Endothelial cell of umbilical vein (primary cell): ENCODE measurements around the gene FBN2. TPM values are rescaled to one million over a fixed set of nuclear protein-coding genes. Genes with fewer than 3 reads are reported as not detected.

Experiments used
- BruUV-seq: library from RNA; stranded (reverse); fragments of 400-500 nt; replicated peaks from 2 replicates; lab custom pipeline; 2021; lab: Mats Ljungman, UMichigan
- CTCF ChIA-PET: fragments of 300-600, 350-600 bp; sonication (Branson Sonifier 250); formaldehyde crosslinking; loops from one replicate; lab custom pipeline; 2021; ENCODE audit warnings: antibody characterized with exemption, inconsistent platforms; lab: Charles Lee
- POLR2A ChIA-PET: fragments of 300-600, 350-600 bp; sonication (Branson Sonifier 250); formaldehyde crosslinking; loops from one replicate; lab custom pipeline; 2021; ENCODE audit warnings: antibody characterized with exemption, inconsistent platforms; lab: Charles Lee
- DNase-seq: peaks from one replicate; pipeline ENCODE4 v3.0.0-alpha.2; 2011; ENCODE audit warnings: low read depth, low spot score
- FAIRE-seq: peaks from 2 replicates; lab custom pipeline; 2011; peaks lifted over from hg19 to GRCh38; lab: Jason Lieb, UNC
- H2AFZ ChIP-seq: 2 replicates; pipeline ENCODE4 v1.6.0; 2012; ENCODE audit warnings: low read depth, low read length, control low read depth, inconsistent platforms
- H3K27ac ChIP-seq: 2 replicates; pipeline ENCODE4 v1.5.1; 2011; ENCODE audit warnings: low read depth, mild to moderate bottlenecking, control low read depth, low read length, moderate library complexity; ENCODE audit not compliant: insufficient read depth
- H3K27me3 ChIP-seq, 2 experiments: 2 replicates each; pipeline versions ENCODE4 v1.6.0 to v1.6.1; 2011; ENCODE audit warnings: low read length in 2 of 2, mixed read lengths in 1 of 2; ENCODE audit not compliant: control insufficient read depth in 2 of 2, insufficient read depth in 2 of 2
- H3K36me3 ChIP-seq, 2 experiments: 2 replicates in 1 of 2; 3 replicates in 1 of 2; pipeline ENCODE4 v1.5.1; 2011; ENCODE audit warnings: low read length in 2 of 2, mild to moderate bottlenecking in 1 of 2, moderate library complexity in 1 of 2; ENCODE audit not compliant: control insufficient read depth in 2 of 2, insufficient read depth in 2 of 2; ENCODE audit errors: extremely low read depth in 1 of 2
- H3K4me1 ChIP-seq: 3 replicates; pipeline ENCODE4 v1.5.1; 2011; ENCODE audit warnings: mild to moderate bottlenecking, low read length; ENCODE audit not compliant: control insufficient read depth, insufficient read depth; ENCODE audit errors: extremely low read depth
- H3K4me2 ChIP-seq: 2 replicates; pipeline ENCODE4 v1.6.1; 2011; ENCODE audit warnings: low read length, control low read depth, mixed read lengths; ENCODE audit not compliant: insufficient read depth
- H3K4me3 ChIP-seq, 3 experiments: fragments of 200-600 bp in 1 of 3; sonication (generic), shearing (Covaris generic) in 1 of 3; replicated peaks in 1 of 3; 2 replicates each; pipeline ENCODE4 v1.5.1; 2011 to 2016; ENCODE audit warnings: control low read depth in 3 of 3, low read length in 3 of 3, mild to moderate bottlenecking in 2 of 3, inconsistent platforms in 1 of 3, low read depth in 1 of 3, moderate library complexity in 1 of 3; ENCODE audit not compliant: insufficient read depth in 1 of 3
- H3K79me2 ChIP-seq: 2 replicates; pipeline ENCODE4 v1.6.0; 2012; ENCODE audit warnings: low read length, inconsistent platforms; ENCODE audit not compliant: control insufficient read depth, insufficient read depth
- H3K9ac ChIP-seq: replicated peaks from 2 replicates; pipeline ENCODE3; 2011; ENCODE audit warnings: low read length, control low read depth; ENCODE audit not compliant: insufficient read depth; ENCODE audit errors: extremely low read depth
- H3K9me1 ChIP-seq: replicated peaks from 3 replicates; pipeline ENCODE4 v1.6.0; 2011; ENCODE audit warnings: mild to moderate bottlenecking, low read length; ENCODE audit not compliant: control insufficient read depth, insufficient read depth; ENCODE audit errors: extremely low read depth
- H3K9me3 ChIP-seq: replicated peaks from 2 replicates; pipeline ENCODE4 v1.5.1; 2012; ENCODE audit warnings: low read length, inconsistent platforms; ENCODE audit not compliant: control insufficient read depth, insufficient read depth
- H4K20me1 ChIP-seq: replicated peaks from 2 replicates; pipeline ENCODE3; 2011; ENCODE audit warnings: mild to moderate bottlenecking, low read length; ENCODE audit not compliant: control insufficient read depth, insufficient read depth; ENCODE audit errors: extremely low read depth
- CTCF ChIP-seq, 2 donors: IDR thresholded peaks; 1 replicate in 1 of 2; 2 replicates in 1 of 2; pipeline ENCODE4 v1.5.1; 2011; ENCODE audit warnings: low read length in 2 of 2, mild to moderate bottlenecking in 2 of 2, moderate library complexity in 2 of 2, control low read depth in 1 of 2, inconsistent platforms in 1 of 2, low read depth in 1 of 2; ENCODE audit not compliant: insufficient read depth in 1 of 2; ENCODE audit errors: extremely low read depth in 1 of 2
- EZH2 ChIP-seq: IDR thresholded peaks from 2 replicates; pipeline ENCODE4 v1.6.1; 2012; ENCODE audit warnings: borderline replicate concordance, low read depth, mild to moderate bottlenecking, moderate library complexity, low read length, inconsistent platforms; ENCODE audit not compliant: severe bottlenecking
- FOS ChIP-seq: IDR thresholded peaks from 2 replicates; pipeline ENCODE4 v1.6.1; 2011; ENCODE audit warnings: mild to moderate bottlenecking, low read length, moderate library complexity, borderline replicate concordance; ENCODE audit not compliant: insufficient read depth
- GATA2 ChIP-seq: IDR thresholded peaks from 2 replicates; pipeline ENCODE4 v1.7.0; 2011; ENCODE audit warnings: low read depth, mild to moderate bottlenecking, moderate library complexity, mixed read lengths, low read length; ENCODE audit not compliant: insufficient read length, insufficient read depth
- JUN ChIP-seq: IDR thresholded peaks from 2 replicates; pipeline ENCODE4 v1.6.1; 2011; ENCODE audit warnings: borderline replicate concordance, low read depth; ENCODE audit not compliant: insufficient read length, insufficient read depth
- MAX ChIP-seq: IDR thresholded peaks from 2 replicates; pipeline ENCODE4 v1.6.1; 2011; ENCODE audit not compliant: insufficient read depth, insufficient read length
- MYC ChIP-seq: IDR thresholded peaks from one replicate; pipeline ENCODE4 v1.6.1; 2011; ENCODE audit warnings: mild to moderate bottlenecking, low read depth, low read length
- POLR2A ChIP-seq: IDR thresholded peaks from 2 replicates; pipeline ENCODE4 v1.6.1; 2012; ENCODE audit warnings: low read depth, mild to moderate bottlenecking, control low read depth, low read length
- POLR2AphosphoS5 ChIP-seq: IDR thresholded peaks from 2 replicates; pipeline ENCODE4 v1.6.1; 2012; ENCODE audit warnings: low read depth, mild to moderate bottlenecking, control low read depth, low read length, moderate library complexity; ENCODE audit not compliant: insufficient read depth
- dilution Hi-C: fragments of 300-500 bp; cut with MboI; formaldehyde crosslinking; loops from one replicate; pipeline ENCODE4 v1.15.0; 2019; ENCODE audit warnings: low sequenced_read_pairs; ENCODE audit not compliant: extremely low pct_ligation_motif_present
- intact Hi-C: fragments of 100-400 bp; cut with micrococcal nuclease; formaldehyde crosslinking; loops from one replicate; pipeline ENCODE4 v1.10.0; 2022
- polyA plus RNA-seq, 4 experiments: library from polyadenylated mRNA; depleted of rRNA in 3 of 4; stranded (reverse) in 3 of 4; unstranded in 1 of 4; fragments of >200 nt; gene quantifications; 2 replicates each; pipeline versions ENCODE4 v1.2.1 to v1.2.3, GENCODE V29; 2011 to 2012; ENCODE audit warnings: missing spikeins in 1 of 4
- total RNA-seq: library from RNA; stranded (reverse); gene quantifications from 2 replicates; pipeline ENCODE4 v1.2.3, GENCODE V29; 2021

Gene FBN2
- total and polyA plus RNA-seq, 2 donors (not counting 3 experiments of a cell fraction or from before 2014, with no cell fraction given) = 21.8 to 57.4 TPM

DNA sequence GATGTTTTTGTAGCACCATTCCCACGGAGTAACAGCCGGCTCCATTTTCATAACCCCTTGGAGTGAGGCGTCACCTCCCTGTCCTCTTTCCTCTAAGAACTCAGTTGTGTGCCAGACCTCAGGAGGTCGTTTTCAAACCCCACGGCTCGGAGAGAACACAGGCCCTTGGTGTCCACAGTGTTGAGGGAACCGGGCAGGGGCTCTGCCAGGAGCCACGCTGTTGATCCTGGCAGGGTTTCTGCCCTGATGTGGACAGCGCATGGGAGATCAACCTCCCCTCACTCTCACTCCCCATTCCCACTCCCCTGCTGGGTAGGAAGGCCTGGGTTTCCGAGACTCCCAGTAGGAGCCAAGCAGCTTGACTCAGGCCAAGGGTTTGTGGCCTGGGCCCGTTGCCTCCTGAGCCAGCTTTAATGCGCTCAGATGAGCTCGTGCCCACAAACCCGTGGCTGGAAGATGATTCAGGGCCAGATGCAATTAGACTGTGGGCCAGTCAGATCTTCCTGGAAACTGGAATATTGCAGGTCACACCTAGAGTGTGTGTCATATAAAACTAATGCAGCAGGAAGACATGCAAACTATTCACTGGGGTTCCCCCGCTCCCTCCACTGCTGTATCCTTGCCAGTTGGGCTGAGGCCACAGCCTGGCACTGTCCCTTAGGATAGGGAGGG, 321.0 kb downstream of the FBN2 start:
- Histone ChIP-seq H3K4me2 (no peak overlapping the region), H3K4me3 (no peak overlapping the region), H3K4me1 (no peaks in the 10 kb centered on the region), H3K27me3 (peaks cover 0 to 2% of the 10 kb centered on the region in 2 experiments), H4K20me1 (no peaks in the 10 kb centered on the region), H3K9me1 (no peaks in the 10 kb centered on the region), H3K36me3 (no peaks in the 10 kb centered on the region), H2AFZ (no peak overlapping the region), H3K27ac (no peak overlapping the region), H3K79me2 (no peaks in the 10 kb centered on the region), H3K9ac (no peak overlapping the region), H3K9me3 (no peaks in the 10 kb centered on the region)
- POLR2A ChIA-PET = no interaction called here
- dilution Hi-C loops = no loop called here
- DNase-seq (no peak), FAIRE-seq (no peak)
- CTCF ChIA-PET = no interaction called here
- no TSS peak for BruUV-seq
- TF ChIP-seq MAX = no peak
- TF ChIP-seq MYC = no peak
- TF ChIP-seq FOS = no peak
- no peak for TF ChIP-seq POLR2A
- no peak for TF ChIP-seq GATA2
- no peak for TF ChIP-seq CTCF (IDR thresholded peaks at IDR 0.05; ENCODE audit: extremely low read depth in 1 of 2, insufficient read depth in 1 of 2, low read depth in 1 of 2, low read length in 2 of 2)
- TF ChIP-seq POLR2AphosphoS5 = no peak
- no peak for TF ChIP-seq EZH2
- no peak for TF ChIP-seq JUN
- intact Hi-C loops = no loop called here
